ENCODE data around the gene TMEM11. TPM values are rescaled to one million over a fixed set of nuclear protein-coding genes. Genes with fewer than 3 reads are reported as not detected.
A peak's percentile ranks its signal among the peaks of the same experiment; 100 is the strongest.

Gene TMEM11
- total RNA-seq, 1 donor from 2014 or later, result 24.2 TPM

- TF ChIP-seq, protein P1, sequence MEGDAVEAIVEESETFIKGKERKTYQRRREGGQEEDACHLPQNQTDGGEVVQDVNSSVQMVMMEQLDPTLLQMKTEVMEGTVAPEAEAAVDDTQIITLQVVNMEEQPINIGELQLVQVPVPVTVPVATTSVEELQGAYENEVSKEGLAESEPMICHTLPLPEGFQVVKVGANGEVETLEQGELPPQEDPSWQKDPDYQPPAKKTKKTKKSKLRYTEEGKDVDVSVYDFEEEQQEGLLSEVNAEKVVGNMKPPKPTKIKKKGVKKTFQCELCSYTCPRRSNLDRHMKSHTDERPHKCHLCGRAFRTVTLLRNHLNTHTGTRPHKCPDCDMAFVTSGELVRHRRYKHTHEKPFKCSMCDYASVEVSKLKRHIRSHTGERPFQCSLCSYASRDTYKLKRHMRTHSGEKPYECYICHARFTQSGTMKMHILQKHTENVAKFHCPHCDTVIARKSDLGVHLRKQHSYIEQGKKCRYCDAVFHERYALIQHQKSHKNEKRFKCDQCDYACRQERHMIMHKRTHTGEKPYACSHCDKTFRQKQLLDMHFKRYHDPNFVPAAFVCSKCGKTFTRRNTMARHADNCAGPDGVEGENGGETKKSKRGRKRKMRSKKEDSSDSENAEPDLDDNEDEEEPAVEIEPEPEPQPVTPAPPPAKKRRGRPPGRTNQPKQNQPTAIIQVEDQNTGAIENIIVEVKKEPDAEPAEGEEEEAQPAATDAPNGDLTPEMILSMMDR (IDR thresholded peaks at IDR 0.05), result no peak
- DNase-seq (no peak), ATAC-seq (peak; percentile 45)
- Histone ChIP-seq H3K27me3 (no peaks in the 10 kb centered on the region), H3K4me1 (peaks cover 62% of the 10 kb centered on the region), H3K4me3 (peak overlapping the region; percentile 3), H3K36me3 (no peaks in the 10 kb centered on the region), H3K27ac (peak overlapping the region; percentile 60), H3K9me3 (no peaks in the 10 kb centered on the region)
- intact Hi-C loops (cut with DNase I), result loop anchor here (10.0 kb wide), 1 partner anchor 58 kb away; no protein-coding TSS in a partner anchor
Measured at GRCh38 chr17:21166595-21167210, 47.3 kb downstream of the TMEM11 start.

DNA sequence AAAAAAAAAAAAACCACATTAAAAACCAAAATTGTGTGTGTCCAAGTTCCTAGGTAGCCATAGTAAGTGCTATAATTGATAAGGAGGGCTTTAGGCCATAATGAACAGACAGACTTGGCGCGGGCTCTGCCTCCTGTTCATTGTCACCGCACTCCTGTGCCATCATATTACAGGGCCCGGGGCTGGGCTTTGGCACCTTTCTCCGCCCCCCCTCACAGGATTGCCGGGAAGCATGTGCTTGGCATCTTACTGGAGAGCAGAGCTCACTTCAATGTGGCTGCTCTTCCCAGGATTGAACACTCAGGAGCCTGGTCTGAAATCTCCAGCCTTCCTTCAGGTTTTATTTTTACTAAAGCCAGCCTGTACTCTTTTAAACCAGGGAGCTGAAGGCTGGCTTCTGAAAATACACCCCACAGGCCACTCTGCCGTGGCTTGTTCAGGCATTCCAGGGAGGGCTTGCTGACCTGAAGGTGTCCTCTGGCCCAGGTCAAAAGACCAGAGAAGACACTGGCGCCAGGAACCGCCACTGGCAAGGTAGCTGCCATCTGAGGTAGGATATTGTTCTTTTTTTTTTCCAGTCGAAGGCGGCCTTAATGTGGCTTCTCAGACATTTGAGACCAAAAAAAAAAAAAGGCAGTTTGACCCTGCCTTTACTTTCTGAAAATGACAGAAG lies 47.9 kb downstream of the TMEM11 start:
- H3K27ac ChIP-seq, result peak overlapping the region; percentile 60
- ATAC-seq (no peak), DNase-seq (no peak)
- H3K4me3 ChIP-seq, result peak overlapping the region; percentile 3
- intact Hi-C loops (cut with DNase I), result loop anchor here (10.0 kb wide), 1 partner anchor 59 kb away; no protein-coding TSS in a partner anchor
- TF ChIP-seq, protein P1 (IDR thresholded peaks at IDR 0.05), result no peak
- H3K9me3 ChIP-seq, result no peaks in the 10 kb centered on the region
- H3K27me3 ChIP-seq, result no peaks in the 10 kb centered on the region
- peaks cover 58% of the 10 kb centered on the region for H3K4me1 ChIP-seq
- no peaks in the 10 kb centered on the region for H3K36me3 ChIP-seq

GRCh38 chr17:21164620-21165019 lies 49.3 kb downstream of the TMEM11 start:
- ATAC-seq (no peak), DNase-seq (no peak)
- intact Hi-C loops (cut with DNase I), result loop anchor here (10.0 kb wide), 1 partner anchor 60 kb away; no protein-coding TSS in a partner anchor
- Histone ChIP-seq H3K9me3 (no peaks in the 10 kb centered on the region), H3K4me1 (peaks cover 55% of the 10 kb centered on the region), H3K27ac (no peak overlapping the region), H3K27me3 (no peaks in the 10 kb centered on the region), H3K36me3 (no peaks in the 10 kb centered on the region), H3K4me3 (no peak overlapping the region)
- TF ChIP-seq, protein P1 (IDR thresholded peaks at IDR 0.05), result no peak

- DNase-seq (no peak), ATAC-seq (peak; percentile 45)
- Histone ChIP-seq H3K4me1 (peaks cover 55% of the 10 kb centered on the region), H3K27ac (no peak overlapping the region), H3K36me3 (no peaks in the 10 kb centered on the region), H3K27me3 (no peaks in the 10 kb centered on the region), H3K9me3 (no peaks in the 10 kb centered on the region), H3K4me3 (no peak overlapping the region)
- TF ChIP-seq, protein P1 (IDR thresholded peaks at IDR 0.05), result peak; percentile 15
- intact Hi-C loops (cut with DNase I), result loop anchor here (10.0 kb wide), 1 partner anchor 61 kb away; no protein-coding TSS in a partner anchor
Measured at GRCh38 chr17:21164216-21164615, 49.7 kb downstream of the TMEM11 start.

DNA sequence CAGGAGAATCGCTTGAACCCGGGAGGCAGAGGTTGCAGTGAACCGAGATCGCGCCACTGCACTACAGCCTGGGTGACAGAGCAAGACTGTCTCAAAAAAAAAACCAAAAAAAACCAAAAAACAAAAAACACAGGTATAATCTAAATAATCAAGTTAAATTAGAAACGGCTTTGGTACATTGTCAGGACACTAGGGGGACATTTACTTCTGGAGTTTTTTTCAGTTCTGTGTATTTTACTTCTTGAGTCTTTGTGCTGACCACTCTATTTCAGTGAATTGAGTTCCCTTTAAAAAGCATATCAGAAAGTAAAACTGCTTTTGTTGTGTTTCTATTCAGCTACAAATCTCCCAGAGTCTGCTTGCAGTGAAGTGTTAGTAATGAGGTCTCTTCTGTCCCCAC lies 50.9 kb downstream of the TMEM11 start:
- H3K27ac ChIP-seq, result no peak overlapping the region
- TF ChIP-seq, protein P1 (IDR thresholded peaks at IDR 0.05), result no peak
- H3K36me3 ChIP-seq, result no peaks in the 10 kb centered on the region
- H3K27me3 ChIP-seq, result no peaks in the 10 kb centered on the region
- no peaks in the 10 kb centered on the region for H3K9me3 ChIP-seq
- no peak overlapping the region for H3K4me3 ChIP-seq
- peaks cover 54% of the 10 kb centered on the region for H3K4me1 ChIP-seq
- no peak for DNase-seq
- ATAC-seq, result no peak
- intact Hi-C loops (cut with DNase I), result loop anchor here (10.0 kb wide), 1 partner anchor 62 kb away; no protein-coding TSS in a partner anchor
